ENCODE results near the gene SCGB1D1.

Gene SCGB1D1

GRCh38 chr11:62190011-62190410 is at the start of gene SCGB1D1:
Gene SCGB1D1, plus strand, starts transcription at chr11:62190216. Its CDS starts 69 bp downstream, at chr11:62190285.
- H3K4me3 ChIP-seq (ENCODE audit: low read depth, low read length): no peak within 1 kb of the TSS
- DNase-seq (ENCODE audit: low read depth): no peak

- H3K4me3 ChIP-seq (ENCODE audit: low read depth, low read length): no peak overlapping the region
- no peak for DNase-seq (ENCODE audit: low read depth)
Observed at GRCh38 chr11:62140304-62141110, 49.5 kb upstream of the SCGB1D1 start.

GRCh38 chr11:62141111-62142042 is 48.6 kb upstream of the SCGB1D1 start:
- DNase-seq (ENCODE audit: low read depth): no peak
- no peak overlapping the region for H3K4me3 ChIP-seq (ENCODE audit: low read depth, low read length)

- H3K4me3 ChIP-seq (ENCODE audit: low read depth, low read length): no peak overlapping the region
- DNase-seq (ENCODE audit: low read depth): no peak
Observed at GRCh38 chr11:62142043-62142375, 48.0 kb upstream of the SCGB1D1 start.

- no peak for DNase-seq (ENCODE audit: low read depth)
- no peak overlapping the region for H3K4me3 ChIP-seq (ENCODE audit: low read depth, low read length)
Observed at GRCh38 chr11:62142921-62143320, 47.1 kb upstream of the SCGB1D1 start.

GRCh38 chr11:62143727-62144126 is 46.3 kb upstream of the SCGB1D1 start:
- DNase-seq (ENCODE audit: low read depth): no peak

GRCh38 chr11:62144641-62145255 is 45.3 kb upstream of the SCGB1D1 start:
- H3K4me3 ChIP-seq (ENCODE audit: low read depth, low read length): no peak overlapping the region
- no peak for DNase-seq (ENCODE audit: low read depth)

More at GRCh38 chr11:62143727-62144126, 46.3 kb upstream of the SCGB1D1 start:
- no peak overlapping the region for H3K4me3 ChIP-seq (ENCODE audit: low read depth, low read length)

- no peak for DNase-seq (ENCODE audit: low read depth)
- no peak overlapping the region for H3K4me3 ChIP-seq (ENCODE audit: low read depth, low read length)
Observed at GRCh38 chr11:62145261-62145871, 44.6 kb upstream of the SCGB1D1 start.

GRCh38 chr11:62146476-62147200 is 43.4 kb upstream of the SCGB1D1 start:
- H3K4me3 ChIP-seq (ENCODE audit: low read depth, low read length): no peak overlapping the region
- no peak for DNase-seq (ENCODE audit: low read depth)

- DNase-seq (ENCODE audit: low read depth): no peak
- H3K4me3 ChIP-seq (ENCODE audit: low read depth, low read length): no peak overlapping the region
Observed at GRCh38 chr11:62147545-62147944, 42.5 kb upstream of the SCGB1D1 start.

- no peak overlapping the region for H3K4me3 ChIP-seq (ENCODE audit: low read depth, low read length)
- no peak for DNase-seq (ENCODE audit: low read depth)
Observed at GRCh38 chr11:62148271-62148980, 41.6 kb upstream of the SCGB1D1 start.

GRCh38 chr11:62149986-62150886 is 39.8 kb upstream of the SCGB1D1 start:
- no peak overlapping the region for H3K4me3 ChIP-seq (ENCODE audit: low read depth, low read length)
- DNase-seq (ENCODE audit: low read depth): no peak

- H3K4me3 ChIP-seq (ENCODE audit: low read depth, low read length): no peak overlapping the region
- DNase-seq (ENCODE audit: low read depth): no peak
Observed at GRCh38 chr11:62150887-62151736, 38.9 kb upstream of the SCGB1D1 start.

- no peak for DNase-seq (ENCODE audit: low read depth)
- no peak overlapping the region for H3K4me3 ChIP-seq (ENCODE audit: low read depth, low read length)
Observed at GRCh38 chr11:62151737-62152102, 38.3 kb upstream of the SCGB1D1 start.

GRCh38 chr11:62152245-62153086 is 37.5 kb upstream of the SCGB1D1 start:
- no peak for DNase-seq (ENCODE audit: low read depth)
- no peak overlapping the region for H3K4me3 ChIP-seq (ENCODE audit: low read depth, low read length)

- DNase-seq (ENCODE audit: low read depth): no peak
- H3K4me3 ChIP-seq (ENCODE audit: low read depth, low read length): no peak overlapping the region
Observed at GRCh38 chr11:62153087-62153395, 37.0 kb upstream of the SCGB1D1 start.

Data from skeletal muscle cell (primary cell).